Measurements from ENCODE around the gene COL8A1.
"Not testable (repeated sequence)": the region's sequence is repeated elsewhere in the genome, so short reads cannot be mapped to it uniquely, and the experiment has no call there.

COL8A1 gene

GRCh38 chr3:99817437-99818240 lies 179.2 kb downstream of the COL8A1 start, which contains the start of gene CMSS1:
CMSS1 (plus strand) TSS chr3:99817862.
- peak; percentile 85 for DNase-seq

- DNase-seq: no peak
Measured at GRCh38 chr3:99818818-99819217, 180.4 kb downstream of the COL8A1 start.

GRCh38 chr3:99823723-99824711 lies 185.6 kb downstream of the COL8A1 start:
- no peak for DNase-seq

- no peak for DNase-seq
Measured at GRCh38 chr3:99825004-99825640, 186.7 kb downstream of the COL8A1 start.

GRCh38 chr3:99829844-99830243 lies 191.4 kb downstream of the COL8A1 start:
- no peak for DNase-seq

- DNase-seq: no peak
Measured at GRCh38 chr3:99833617-99834205, 195.3 kb downstream of the COL8A1 start.

GRCh38 chr3:99834211-99834957 lies 196.0 kb downstream of the COL8A1 start:
- DNase-seq: no peak

- DNase-seq: no peak
Measured at GRCh38 chr3:99836681-99837080, 198.3 kb downstream of the COL8A1 start.

- no peak for DNase-seq
Measured at GRCh38 chr3:99837715-99838114, 199.3 kb downstream of the COL8A1 start.

GRCh38 chr3:99838755-99839154 lies 200.4 kb downstream of the COL8A1 start:
- no peak for DNase-seq

- no peak for DNase-seq
Measured at GRCh38 chr3:99839613-99840012, 201.2 kb downstream of the COL8A1 start.

GRCh38 chr3:99841949-99842348 lies 203.6 kb downstream of the COL8A1 start:
- not testable (repeated sequence) for DNase-seq

GRCh38 chr3:99842826-99843589 lies 204.6 kb downstream of the COL8A1 start:
- no peak for DNase-seq

GRCh38 chr3:99843590-99844258 lies 205.3 kb downstream of the COL8A1 start:
- no peak for DNase-seq

GRCh38 chr3:99845331-99845730 lies 206.9 kb downstream of the COL8A1 start:
- no peak for DNase-seq

GRCh38 chr3:99845999-99846398 lies 207.6 kb downstream of the COL8A1 start:
- DNase-seq: no peak

- DNase-seq: no peak
Measured at GRCh38 chr3:99846477-99847160, 208.2 kb downstream of the COL8A1 start.

- DNase-seq: no peak
Measured at GRCh38 chr3:99848433-99848832, 210.0 kb downstream of the COL8A1 start.
